ENCODE results near the gene MAP3K19.

- TF ChIP-seq CTCF (IDR thresholded peaks at IDR 0.05), result no peak
- TF ChIP-seq POLR2A (IDR thresholded peaks at IDR 0.05), result no peak
These were observed 17.6 kb downstream of the MAP3K19 start for GRCh38 chr2:135029481-135030134.
